Adrenal gland (tissue), 5 donors: Measurements from ENCODE around the gene MMEL1.
"Not testable (repeated sequence)": the region's sequence is repeated elsewhere in the genome, so short reads cannot be mapped to it uniquely, and the experiment has no call there.

ENCODE experiments used
- CTCF ChIP-seq, 6 experiments: fragments of 450-650 bp in 4 of 6; fragments of 200-600 bp in 2 of 6; sonication (generic) in 1 of 6; IDR thresholded peaks; 1 replicate in 5 of 6; 2 replicates in 1 of 6; pipeline versions ENCODE4 v1.5.1 to v1.8.0; 2016 to 2021; ENCODE audit warnings: antibody characterized with exemption in 6 of 6, mild to moderate bottlenecking in 2 of 6, moderate library complexity in 1 of 6
- POLR2A ChIP-seq, 2 donors: fragments of 450-650 bp; IDR thresholded peaks; one replicate each; pipeline ENCODE4 v1.6.1; 2017; ENCODE audit warnings: antibody characterized with exemption in 2 of 2, mild to moderate bottlenecking in 2 of 2, moderate library complexity in 1 of 2
- donor health status: DM: no; HTN: no; CAD: no.

- not testable (repeated sequence) for TF ChIP-seq POLR2A, CTCF (IDR thresholded peaks at IDR 0.05)
Measured at GRCh38 chr1:2569703-2570102, 63.1 kb downstream of the MMEL1 start.
